CD14-positive monocyte (primary cell): ENCODE measurements around the gene SLC12A7. TPM values are rescaled to one million over a fixed set of nuclear protein-coding genes. Genes with fewer than 3 reads are reported as not detected.
A peak's percentile ranks its signal among the peaks of the same experiment; 100 is the strongest.

ENCODE experiments used
- DNase-seq, 3 donors: peaks; one replicate each; pipeline ENCODE4 v3.0.0-alpha.2; 2011 to 2022
- H2AFZ ChIP-seq: 2 replicates; pipeline ENCODE4 v1.6.0; 2012; ENCODE audit warnings: mild to moderate bottlenecking, low read depth, low read length, inconsistent platforms; ENCODE audit not compliant: insufficient read depth, poor library complexity, severe bottlenecking
- H3K27ac ChIP-seq, 2 donors: 1 replicate in 1 of 2; 2 replicates in 1 of 2; pipeline ENCODE4 v1.5.1; 2012 to 2013; ENCODE audit warnings: low read length in 2 of 2, control low read depth in 1 of 2, inconsistent platforms in 1 of 2, low read depth in 1 of 2, mild to moderate bottlenecking in 1 of 2
- H3K27me3 ChIP-seq, 2 donors: one replicate each; pipeline versions ENCODE4 v1.6.0 to v1.6.1; 2011 to 2013; ENCODE audit warnings: low read length in 2 of 2; ENCODE audit not compliant: control insufficient read depth in 2 of 2, insufficient read depth in 2 of 2
- H3K36me3 ChIP-seq, 2 donors: replicated peaks in 1 of 2; 1 replicate in 1 of 2; 2 replicates in 1 of 2; pipeline versions ENCODE4 v1.5.1 to v1.6.1; 2012 to 2013; ENCODE audit warnings: low read length in 2 of 2, control low read depth in 1 of 2, inconsistent platforms in 1 of 2, mild to moderate bottlenecking in 1 of 2; ENCODE audit not compliant: insufficient read depth in 2 of 2, control insufficient read depth in 1 of 2
- H3K4me1 ChIP-seq, 2 donors: 1 replicate in 1 of 2; 2 replicates in 1 of 2; pipeline versions ENCODE4 v1.5.1 to v1.6.1; 2012 to 2013; ENCODE audit warnings: low read length in 2 of 2, control low read depth in 1 of 2, inconsistent platforms in 1 of 2, mild to moderate bottlenecking in 1 of 2, moderate library complexity in 1 of 2; ENCODE audit not compliant: insufficient read depth in 2 of 2, control insufficient read depth in 1 of 2
- H3K4me2 ChIP-seq: replicated peaks from 2 replicates; pipeline ENCODE3; 2012; ENCODE audit warnings: low read length, moderate library complexity, mild to moderate bottlenecking; ENCODE audit not compliant: poor library complexity, severe bottlenecking; ENCODE audit errors: extremely low read depth
- H3K4me3 ChIP-seq, 3 experiments: fragments of 200-600 bp in 1 of 3; sonication (generic) in 1 of 3; replicated peaks in 1 of 3; 1 replicate in 2 of 3; 2 replicates in 1 of 3; pipeline ENCODE4 v1.5.1; 2011 to 2013; ENCODE audit warnings: low read length in 3 of 3, mild to moderate bottlenecking in 3 of 3, control low read depth in 2 of 3, low read depth in 2 of 3, inconsistent platforms in 1 of 3, moderate library complexity in 1 of 3
- H3K79me2 ChIP-seq: 2 replicates; pipeline ENCODE4 v1.6.0; 2012; ENCODE audit warnings: mild to moderate bottlenecking, control low read depth, inconsistent platforms, low read length, moderate library complexity; ENCODE audit not compliant: insufficient read depth
- H3K9ac ChIP-seq: 2 replicates; pipeline ENCODE4 v1.6.0; 2017; ENCODE audit warnings: low read length, mild to moderate bottlenecking; ENCODE audit not compliant: insufficient read depth, poor library complexity, severe bottlenecking
- H3K9me3 ChIP-seq, 2 donors: replicated peaks in 1 of 2; 1 replicate in 1 of 2; 2 replicates in 1 of 2; pipeline versions ENCODE4 v1.5.1 to v1.6.1; 2012 to 2013; ENCODE audit warnings: low read length in 2 of 2, control low read depth in 1 of 2; ENCODE audit not compliant: control insufficient read depth in 1 of 2, insufficient read depth in 1 of 2
- H4K20me1 ChIP-seq: 2 replicates; pipeline ENCODE4 v1.6.0; 2012; ENCODE audit warnings: mild to moderate bottlenecking, low read length, control low read depth, moderate library complexity; ENCODE audit not compliant: insufficient read depth
- H3K27ac Mint-ChIP-seq, 7 donors: one replicate each; pipeline ENCODE4 v1.8.0; 2020; ENCODE audit warnings: mild to moderate bottlenecking in 7 of 7, mixed read lengths in 7 of 7, moderate library complexity in 6 of 7, inconsistent platforms in 2 of 7
- H3K27me3 Mint-ChIP-seq, 3 donors: one replicate each; pipeline ENCODE4 v1.8.0; 2021 to 2022; ENCODE audit warnings: low read depth in 3 of 3, mild to moderate bottlenecking in 3 of 3, mixed read lengths in 3 of 3, moderate library complexity in 3 of 3, inconsistent platforms in 1 of 3
- H3K36me3 Mint-ChIP-seq, 2 donors: one replicate each; pipeline ENCODE4 v1.8.0; 2020; ENCODE audit warnings: mixed read lengths in 2 of 2, inconsistent platforms in 1 of 2, mild to moderate bottlenecking in 1 of 2
- H3K4me1 Mint-ChIP-seq: one replicate; pipeline ENCODE4 v1.8.0; 2020; ENCODE audit warnings: mild to moderate bottlenecking, mixed read lengths
- H3K4me3 Mint-ChIP-seq, 2 donors: one replicate each; pipeline ENCODE4 v1.8.0; 2020; ENCODE audit warnings: mild to moderate bottlenecking in 2 of 2, mixed read lengths in 2 of 2, moderate library complexity in 1 of 2
- H3K9me3 Mint-ChIP-seq, 7 donors: one replicate each; pipeline ENCODE4 v1.8.0; 2020 to 2022; ENCODE audit warnings: mixed read lengths in 7 of 7, mild to moderate bottlenecking in 6 of 7, moderate library complexity in 6 of 7, inconsistent platforms in 2 of 7
- CTCF ChIP-seq: fragments of 200-600 bp; IDR thresholded peaks from one replicate; pipeline ENCODE4 v1.8.0; 2022; ENCODE audit warnings: antibody characterized with exemption, mild to moderate bottlenecking
- WGBS: methylation state at CpG from one replicate; pipeline ENCODE4 v1.1.5; 2013; ENCODE audit warnings: missing lambda C conversion rate; ENCODE audit not compliant: insufficient coverage; 5-methylcytosine and 5-hydroxymethylcytosine counted together
- intact Hi-C, 2 donors: fragments of 100-400 bp; cut with micrococcal nuclease; formaldehyde crosslinking; loops; one replicate each; pipeline versions ENCODE4 v1.15.0 to v1.15.1; 2023
- polyA plus RNA-seq, 3 donors: library from polyadenylated mRNA; depleted of rRNA in 1 of 3; unstranded in 2 of 3; stranded (reverse) in 1 of 3; fragments of 300-500 nt in 2 of 3; fragments of >200 nt in 1 of 3; fragmentation: Illumina TruSeq in 2 of 3; gene quantifications; 1 replicate in 2 of 3; 2 replicates in 1 of 3; pipeline ENCODE4 v1.2.3, GENCODE V29; 2012 to 2021

The SLC12A7 gene
- polyA plus RNA-seq, 3 donors = 8.2 to 31.2 (median 12.5) TPM

GRCh38 chr5:1054018-1054798 is 57.7 kb downstream of the SLC12A7 start:
- Histone ChIP-seq H3K79me2 (no peaks in the 10 kb centered on the region), H3K36me3 (peaks cover 42 to 58% of the 10 kb centered on the region in 2 donors), H3K4me3 (no peak overlapping the region), H3K9me3 (no peaks in the 10 kb centered on the region), H4K20me1 (peaks cover 13% of the 10 kb centered on the region), H3K27me3 (no peaks in the 10 kb centered on the region), H3K4me2 (no peak overlapping the region), H3K27ac (no peak overlapping the region), H3K9ac (no peak overlapping the region), H2AFZ (no peak overlapping the region), H3K4me1 (no peaks in the 10 kb centered on the region)
- DNase-seq = no peak
- Mint-ChIP-seq H3K27ac (peak overlapping the region in 1 of 7 donors; percentile 59), H3K36me3 (peaks cover 54 to 61% of the 10 kb centered on the region in 2 donors), H3K27me3 (peaks cover 0 to 3% (median 0%) of the 10 kb centered on the region in 3 donors), H3K4me3 (no peak overlapping the region), H3K4me1 (no peaks in the 10 kb centered on the region), H3K9me3 (peaks cover 0 to 2% (median 0%) of the 10 kb centered on the region in 7 donors)
- 96% methylated on average over 31 of the region's 39 CpGs for WGBS
- TF ChIP-seq CTCF = no peak
- intact Hi-C loops = no loop called here

GRCh38 chr5:1053391-1054017 is 58.4 kb downstream of the SLC12A7 start:
- no peaks in the 10 kb centered on the region for H3K9me3 ChIP-seq
- peaks cover 0 to 2% (median 0%) of the 10 kb centered on the region in 7 donors for H3K9me3 Mint-ChIP-seq
- peaks cover 13% of the 10 kb centered on the region for H4K20me1 ChIP-seq
- no peak for TF ChIP-seq CTCF
- no peak overlapping the region for H2AFZ ChIP-seq
- H3K27ac ChIP-seq = no peak overlapping the region
- H3K4me2 ChIP-seq = no peak overlapping the region
- no peak for DNase-seq
- no peak overlapping the region for H3K9ac ChIP-seq
- no peaks in the 10 kb centered on the region for H3K79me2 ChIP-seq
- peaks cover 49 to 54% of the 10 kb centered on the region in 2 donors for H3K36me3 Mint-ChIP-seq
- intact Hi-C loops = no loop called here
- no peaks in the 10 kb centered on the region for H3K4me1 Mint-ChIP-seq
- peaks cover 37 to 51% of the 10 kb centered on the region in 2 donors for H3K36me3 ChIP-seq
- peaks cover 0 to 3% (median 1%) of the 10 kb centered on the region in 3 donors for H3K27me3 Mint-ChIP-seq
- no peaks in the 10 kb centered on the region for H3K4me1 ChIP-seq
- no peak overlapping the region for H3K4me3 Mint-ChIP-seq
- whole genome bisulfite sequencing = 98% methylated on average over 32 of the region's 32 CpGs
- no peak overlapping the region for H3K4me3 ChIP-seq
- H3K27ac Mint-ChIP-seq = no peak overlapping the region
- H3K27me3 ChIP-seq = no peaks in the 10 kb centered on the region
